CD8-positive, alpha-beta memory T cell (primary cell): ENCODE measurements around the gene ZMYND8. TPM values are rescaled to one million over a fixed set of nuclear protein-coding genes. Genes with fewer than 3 reads are reported as not detected.
"Not testable (repeated sequence)": the region's sequence is repeated elsewhere in the genome, so short reads cannot be mapped to it uniquely, and the experiment has no call there.

Source experiments
- CTCF ChIA-PET: fragments of 350-600 bp; sonication (Branson Sonifier 250); formaldehyde crosslinking; loops from one replicate; lab custom pipeline; 2021; ENCODE audit warnings: antibody characterized with exemption; lab: Charles Lee
- POLR2A ChIA-PET: fragments of 350-600 bp; sonication (Branson Sonifier 250); formaldehyde crosslinking; loops from one replicate; lab custom pipeline; 2021; ENCODE audit warnings: antibody characterized with exemption; lab: Charles Lee
- DNase-seq, 5 donors: peaks; one replicate each; pipeline versions ENCODE4 v3.0.0 to v3.0.0-alpha.2; 2020 to 2022; ENCODE audit warnings: mixed read lengths in 1 of 5
- H3K27ac ChIP-seq: one replicate; pipeline ENCODE4 v1.7.0; 2013; ENCODE audit warnings: low read depth, mild to moderate bottlenecking, low read length, moderate library complexity
- H3K27me3 ChIP-seq: 2 replicates; pipeline ENCODE4 v1.7.0; 2013; ENCODE audit warnings: low read length, mild to moderate bottlenecking; ENCODE audit not compliant: insufficient read depth, poor library complexity, severe bottlenecking
- H3K36me3 ChIP-seq: 2 replicates; pipeline ENCODE4 v1.7.0; 2013; ENCODE audit warnings: mild to moderate bottlenecking, low read length, moderate library complexity; ENCODE audit not compliant: insufficient read depth
- H3K4me1 ChIP-seq: 2 replicates; pipeline ENCODE4 v1.7.0; 2013; ENCODE audit warnings: mild to moderate bottlenecking, low read length, moderate library complexity; ENCODE audit not compliant: insufficient read depth
- H3K4me3 ChIP-seq: 2 replicates; pipeline ENCODE4 v1.7.0; 2013; ENCODE audit warnings: mild to moderate bottlenecking, low read length
- H3K9me3 ChIP-seq: 2 replicates; pipeline ENCODE4 v1.7.0; 2013; ENCODE audit warnings: mild to moderate bottlenecking, low read length
- H3K27ac Mint-ChIP-seq, 8 donors: one replicate each; pipeline ENCODE4 v1.8.0; 2020 to 2021; ENCODE audit warnings: mixed read lengths in 8 of 8, mild to moderate bottlenecking in 6 of 8, inconsistent platforms in 3 of 8, moderate library complexity in 3 of 8
- H3K27me3 Mint-ChIP-seq, 2 donors: one replicate each; pipeline ENCODE4 v1.8.0; 2020 to 2021; ENCODE audit warnings: mixed read lengths in 2 of 2, mild to moderate bottlenecking in 1 of 2, moderate library complexity in 1 of 2
- H3K36me3 Mint-ChIP-seq, 3 donors: one replicate each; pipeline ENCODE4 v1.8.0; 2020 to 2021; ENCODE audit warnings: mixed read lengths in 3 of 3, inconsistent platforms in 1 of 3, mild to moderate bottlenecking in 1 of 3
- H3K4me1 Mint-ChIP-seq, 3 donors: one replicate each; pipeline ENCODE4 v1.8.0; 2020 to 2021; ENCODE audit warnings: mixed read lengths in 3 of 3, inconsistent platforms in 1 of 3, mild to moderate bottlenecking in 1 of 3
- H3K4me3 Mint-ChIP-seq, 7 donors: one replicate each; pipeline ENCODE4 v1.8.0; 2020 to 2021; ENCODE audit warnings: mixed read lengths in 7 of 7, mild to moderate bottlenecking in 6 of 7, moderate library complexity in 4 of 7, inconsistent platforms in 2 of 7
- H3K9me3 Mint-ChIP-seq, 5 donors: one replicate each; pipeline ENCODE4 v1.8.0; 2020 to 2022; ENCODE audit warnings: mixed read lengths in 5 of 5, mild to moderate bottlenecking in 3 of 5, moderate library complexity in 2 of 5, inconsistent platforms in 1 of 5
- polyA plus RNA-seq: library from polyadenylated mRNA; unstranded; fragments of 300-500 nt; fragmentation: Illumina TruSeq; gene quantifications from one replicate; pipeline ENCODE4 v1.2.3, GENCODE V29; 2021
- total RNA-seq, 2 experiments: library from RNA; stranded (reverse); gene quantifications; one replicate each; pipeline ENCODE4 v1.2.3, GENCODE V29; 2021

ZMYND8 gene
- total RNA-seq: 10 to 100 TPM; 25.8 to 30.7 TPM
- 20.9 TPM for polyA plus RNA-seq

DNA sequence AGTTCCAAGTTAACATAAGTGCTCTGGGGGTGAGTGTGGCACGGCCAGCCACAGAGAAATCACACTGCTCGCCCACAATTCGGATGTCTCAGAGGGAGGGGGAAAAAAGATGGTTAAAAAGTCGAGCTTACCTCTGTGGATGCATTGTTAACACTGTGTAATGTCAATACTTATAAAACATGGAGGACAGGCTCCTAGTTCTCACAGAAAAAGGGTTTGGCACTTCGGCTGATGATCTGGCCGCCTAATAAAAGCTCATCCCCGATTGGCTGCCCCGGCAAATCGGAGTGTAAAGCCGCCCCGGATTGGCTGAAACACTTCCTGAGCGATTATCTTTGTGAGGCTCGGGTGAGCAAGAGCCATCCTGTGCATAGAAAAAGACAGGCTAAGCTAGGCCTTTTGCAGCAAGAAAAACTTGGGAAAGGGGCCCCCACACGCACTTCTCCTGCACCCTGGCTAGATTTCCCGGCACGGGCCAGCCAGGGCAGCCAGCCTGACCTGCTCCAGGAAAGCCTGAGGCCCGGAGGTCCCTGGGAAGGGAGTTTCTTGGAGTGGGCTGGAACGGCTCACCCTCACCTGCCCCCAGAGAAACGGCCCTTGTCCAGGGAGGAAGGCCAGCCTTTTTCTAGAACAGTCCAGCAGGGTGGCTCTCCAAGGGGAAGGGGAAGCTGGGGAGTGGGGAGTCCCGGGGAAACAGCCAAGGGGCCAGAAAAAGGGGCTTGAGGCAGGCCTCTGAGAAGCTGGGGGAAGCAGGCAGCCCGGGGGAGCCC, at the start of gene ZMYND8:
Gene ZMYND8, minus strand, starts transcription at position 174 of the 770 bp plus-strand sequence. Its CDS starts 29 bp downstream, at position 145.
- Mint-ChIP-seq H3K4me3 (peak within 1 kb of the TSS in 6 of 7 donors; percentile 85 to 97 (median 94)), H3K9me3 (no peaks in the 10 kb centered on the region), H3K36me3 (peaks cover 3 to 20% (median 8%) of the 10 kb centered on the region in 3 donors), H3K27me3 (peaks cover 0 to 4% of the 10 kb centered on the region in 2 donors), H3K4me1 (peaks cover 5 to 40% (median 22%) of the 10 kb centered on the region in 3 donors), H3K27ac (peak within 1 kb of the TSS; percentile 93 to 99 (median 98))
- ChIA-PET CTCF (interaction anchor here (1.1 to 4.5 kb wide), 5 partner anchors 10 to 161 kb away, joined by 4 to 30 read pairs (median 6); no protein-coding TSS in a partner anchor), POLR2A (interaction anchor here (0.5 to 1.5 kb wide), 7 partner anchors 23 to 205 kb away, joined by 3 to 6 read pairs (median 3); partner anchors contain the start of gene NCOA3)
- no peaks in the 10 kb centered on the region for H3K27me3 ChIP-seq
- H3K4me3 ChIP-seq: peak within 1 kb of the TSS; percentile 68
- H3K36me3 ChIP-seq: no peaks in the 10 kb centered on the region
- peak; percentile 78 to 99 (median 95) for DNase-seq
- H3K4me1 ChIP-seq: peaks cover 72% of the 10 kb centered on the region
- H3K9me3 ChIP-seq: no peaks in the 10 kb centered on the region
- H3K27ac ChIP-seq: peak within 1 kb of the TSS; percentile 89

DNA sequence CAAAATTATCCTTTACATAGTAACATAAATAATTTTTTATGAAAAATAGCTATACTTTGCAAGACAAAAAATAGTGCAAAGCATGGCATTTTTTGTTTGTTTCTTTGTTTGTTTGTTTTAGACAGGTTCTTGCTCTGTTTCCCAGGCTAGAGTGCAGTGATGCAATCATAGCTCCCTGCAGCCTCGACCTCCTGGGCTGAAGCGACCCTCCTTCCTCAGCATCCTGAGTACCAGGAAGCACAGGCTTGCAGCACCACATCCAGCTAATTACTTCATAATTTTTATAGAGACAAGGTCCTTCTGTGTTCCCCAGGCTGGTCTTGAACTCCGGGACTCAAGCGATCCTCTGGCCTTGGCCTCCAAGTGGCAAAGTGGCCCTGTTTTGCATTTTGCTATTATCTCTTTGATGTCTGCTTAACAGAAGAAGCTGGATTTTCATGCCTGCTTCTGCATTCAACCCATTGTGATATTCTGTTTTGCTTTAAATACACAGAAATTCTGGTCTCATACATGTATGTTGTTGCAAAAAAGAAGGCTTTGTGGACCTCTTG, 49.4 kb upstream of the ZMYND8 start:
- CTCF ChIA-PET: interaction anchor here (1.6 kb wide), 1 partner anchor 22 kb away, joined by 6 read pairs; no protein-coding TSS in a partner anchor
- no peak overlapping the region for H3K4me3 Mint-ChIP-seq
- Histone ChIP-seq H3K36me3 (no peaks in the 10 kb centered on the region), H3K27me3 (no peaks in the 10 kb centered on the region), H3K4me3 (no peak overlapping the region), H3K4me1 (no peaks in the 10 kb centered on the region), H3K27ac (no peak overlapping the region), H3K9me3 (no peaks in the 10 kb centered on the region)
- no peaks in the 10 kb centered on the region for H3K27me3 Mint-ChIP-seq
- H3K27ac Mint-ChIP-seq: peak overlapping the region in 1 of 8 donors; percentile 27
- no peak for DNase-seq
- POLR2A ChIA-PET: no interaction called here
- H3K36me3 Mint-ChIP-seq: no peaks in the 10 kb centered on the region
- H3K9me3 Mint-ChIP-seq: no peaks in the 10 kb centered on the region
- peaks cover 0 to 4% (median 0%) of the 10 kb centered on the region in 3 donors for H3K4me1 Mint-ChIP-seq

DNA sequence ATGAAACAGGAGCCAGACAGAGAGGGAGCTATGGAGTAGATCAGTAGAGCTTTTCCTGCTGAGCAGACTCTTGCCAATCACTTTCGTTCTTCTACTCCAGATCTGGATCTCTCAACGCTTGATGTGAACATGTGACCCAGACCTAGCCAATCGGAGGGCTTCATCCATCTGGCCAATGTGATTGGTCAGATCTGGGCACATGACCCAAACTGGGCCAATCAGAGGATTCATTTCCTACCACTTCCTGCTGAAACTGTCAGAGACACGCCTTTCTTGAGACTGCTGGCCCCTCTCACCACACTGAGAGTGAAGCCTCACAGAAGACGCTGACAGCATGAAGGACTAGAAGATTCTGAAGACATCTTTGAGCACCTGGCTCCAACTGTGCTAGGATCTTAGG, 44.2 kb upstream of the ZMYND8 start:
- ChIA-PET POLR2A (no interaction called here), CTCF (no interaction called here)
- no peaks in the 10 kb centered on the region for H3K4me1 ChIP-seq
- Mint-ChIP-seq H3K36me3 (no peaks in the 10 kb centered on the region), H3K27ac (no peak overlapping the region), H3K4me1 (peaks cover 3 to 5% (median 5%) of the 10 kb centered on the region in 3 donors), H3K27me3 (no peaks in the 10 kb centered on the region), H3K9me3 (no peaks in the 10 kb centered on the region), H3K4me3 (no peak overlapping the region)
- no peaks in the 10 kb centered on the region for H3K27me3 ChIP-seq
- no peaks in the 10 kb centered on the region for H3K36me3 ChIP-seq
- no peak overlapping the region for H3K4me3 ChIP-seq
- DNase-seq: no peak
- no peak overlapping the region for H3K27ac ChIP-seq
- no peaks in the 10 kb centered on the region for H3K9me3 ChIP-seq

DNA sequence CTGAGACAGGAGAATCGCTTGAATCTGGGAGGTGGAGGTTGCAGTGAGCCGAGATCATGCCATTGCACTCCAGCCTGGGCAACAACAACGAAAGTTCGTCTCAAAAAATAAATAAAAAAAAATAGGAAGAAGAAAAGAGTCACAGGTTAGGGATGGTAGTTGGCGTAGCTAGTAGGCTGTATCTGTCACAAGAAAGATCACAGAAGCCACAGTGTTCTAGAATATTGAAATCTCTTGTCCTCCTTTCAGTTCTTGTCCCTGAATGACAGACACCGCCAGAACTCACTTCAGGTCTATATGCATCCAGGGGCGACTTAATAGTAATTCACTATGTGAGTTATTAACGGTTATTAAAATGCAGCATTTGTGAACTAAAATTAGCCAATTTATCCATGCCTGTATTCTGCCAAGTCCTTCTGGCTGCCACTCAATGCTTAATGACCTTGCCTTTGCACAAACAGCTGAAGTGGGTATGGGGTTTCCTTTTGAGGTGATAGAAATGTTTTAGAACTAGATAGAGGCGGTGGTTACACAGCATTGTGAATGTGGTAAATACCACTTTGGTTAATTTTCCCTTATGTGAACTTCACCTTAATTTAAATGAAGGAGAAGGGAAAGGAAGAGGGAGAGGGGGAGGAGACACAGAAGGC, 41.3 kb upstream of the ZMYND8 start:
- Mint-ChIP-seq H3K4me3 (no peak overlapping the region), H3K4me1 (peaks cover 3 to 5% (median 5%) of the 10 kb centered on the region in 3 donors), H3K36me3 (no peaks in the 10 kb centered on the region), H3K27me3 (no peaks in the 10 kb centered on the region), H3K9me3 (no peaks in the 10 kb centered on the region), H3K27ac (peak overlapping the region in 1 of 8 donors; percentile 52)
- ChIA-PET POLR2A (no interaction called here), CTCF (interaction anchor here (1.2 to 1.5 kb wide), 3 partner anchors 13 to 266 kb away, joined by 3 to 5 read pairs (median 4); no protein-coding TSS in a partner anchor)
- H3K27ac ChIP-seq: no peak overlapping the region
- no peak for DNase-seq
- H3K36me3 ChIP-seq: no peaks in the 10 kb centered on the region
- H3K27me3 ChIP-seq: no peaks in the 10 kb centered on the region
- no peak overlapping the region for H3K4me3 ChIP-seq
- no peaks in the 10 kb centered on the region for H3K4me1 ChIP-seq
- no peaks in the 10 kb centered on the region for H3K9me3 ChIP-seq

DNA sequence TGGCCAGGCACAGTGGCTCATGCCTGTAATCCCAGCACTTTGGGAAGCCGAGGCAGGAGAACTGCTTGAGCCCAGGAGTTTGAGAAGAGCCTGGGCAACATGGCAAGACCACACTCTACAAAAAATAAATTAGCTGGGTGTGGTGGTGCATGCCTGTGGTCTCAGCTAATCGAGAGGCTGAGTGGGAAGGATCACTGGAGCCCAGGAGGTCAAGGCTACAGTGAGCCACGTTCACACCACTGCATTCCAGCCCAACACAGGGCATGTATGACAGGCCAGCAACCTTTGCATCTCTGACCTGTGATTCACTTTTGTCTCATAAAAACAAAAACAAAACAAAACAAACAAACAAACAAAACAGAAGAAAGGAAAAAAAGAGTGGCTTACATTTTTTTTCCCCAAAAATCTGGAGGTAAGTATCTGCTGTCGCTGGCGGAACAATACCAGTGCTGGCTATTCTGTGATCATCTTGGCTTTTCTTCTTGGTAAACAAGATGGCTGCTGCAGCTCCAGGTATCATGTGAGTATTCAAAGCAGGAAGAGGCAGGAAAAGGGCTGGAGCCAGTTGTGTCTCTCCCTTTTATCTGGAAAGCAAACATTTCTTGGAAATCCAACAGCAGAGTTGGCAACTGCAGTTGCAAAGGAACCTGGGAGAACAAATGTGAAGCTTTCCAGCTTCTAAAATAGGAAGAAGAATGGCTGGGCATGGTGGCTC, 40.4 kb upstream of the ZMYND8 start:
- H3K27me3 Mint-ChIP-seq: no peaks in the 10 kb centered on the region
- H3K9me3 Mint-ChIP-seq: no peaks in the 10 kb centered on the region
- Histone ChIP-seq H3K36me3 (no peaks in the 10 kb centered on the region), H3K27me3 (no peaks in the 10 kb centered on the region), H3K9me3 (no peaks in the 10 kb centered on the region), H3K27ac (no peak overlapping the region), H3K4me3 (no peak overlapping the region), H3K4me1 (no peaks in the 10 kb centered on the region)
- POLR2A ChIA-PET: no interaction called here
- H3K36me3 Mint-ChIP-seq: no peaks in the 10 kb centered on the region
- no peak overlapping the region for H3K4me3 Mint-ChIP-seq
- CTCF ChIA-PET: interaction anchor here (1.5 kb wide), 1 partner anchor 13 kb away, joined by 5 read pairs; no protein-coding TSS in a partner anchor
- H3K27ac Mint-ChIP-seq: peak overlapping the region in 1 of 8 donors; percentile 32
- no peak for DNase-seq
- peaks cover 5% of the 10 kb centered on the region in 3 donors for H3K4me1 Mint-ChIP-seq

DNA sequence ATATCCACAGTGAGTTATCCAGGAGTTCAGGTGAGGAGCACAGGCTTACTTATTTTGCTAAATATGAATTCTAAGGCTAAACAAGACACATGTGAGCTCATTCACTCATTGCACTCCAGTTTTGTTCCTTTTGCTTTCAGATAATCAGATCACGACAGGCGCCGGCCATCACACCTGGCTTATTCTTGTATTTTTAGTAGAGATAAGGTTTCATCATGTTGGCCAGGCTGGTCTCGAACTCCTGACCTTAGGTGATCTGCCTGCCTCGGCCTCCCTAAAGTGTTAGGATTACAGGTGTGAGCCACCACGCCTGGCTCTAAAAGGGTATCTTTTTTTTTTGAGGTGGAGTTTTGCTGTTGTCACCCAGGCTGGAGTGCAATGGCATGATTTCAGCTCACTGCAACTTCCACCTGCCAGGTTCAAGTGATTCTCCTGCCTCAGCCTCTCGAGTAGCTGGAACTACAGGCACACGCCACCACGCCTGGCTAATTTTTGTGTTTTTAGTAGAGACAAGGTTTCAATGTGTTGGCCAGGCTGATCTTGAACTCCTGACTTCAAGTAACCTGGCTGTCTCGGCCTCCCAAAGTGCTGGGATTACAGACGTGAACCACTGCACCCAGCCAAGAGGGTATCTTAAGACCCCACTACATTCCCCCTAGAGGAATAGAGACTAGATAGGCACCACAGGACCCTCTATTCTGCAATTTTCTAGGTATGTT, 37.5 kb upstream of the ZMYND8 start:
- peak overlapping the region in 1 of 8 donors; percentile 57 for H3K27ac Mint-ChIP-seq
- H3K27me3 ChIP-seq, H3K9me3 Mint-ChIP-seq, DNase-seq, POLR2A ChIA-PET, H3K4me1 Mint-ChIP-seq, H3K27me3 Mint-ChIP-seq, H3K36me3 Mint-ChIP-seq, H3K36me3 ChIP-seq, H3K4me3 ChIP-seq, H3K9me3 ChIP-seq, H3K4me1 ChIP-seq, H3K4me3 Mint-ChIP-seq, H3K27ac ChIP-seq: not testable (repeated sequence)
- CTCF ChIA-PET: interaction anchor here (2.8 kb wide), 1 partner anchor 10 kb away, joined by 18 read pairs; no protein-coding TSS in a partner anchor

DNA sequence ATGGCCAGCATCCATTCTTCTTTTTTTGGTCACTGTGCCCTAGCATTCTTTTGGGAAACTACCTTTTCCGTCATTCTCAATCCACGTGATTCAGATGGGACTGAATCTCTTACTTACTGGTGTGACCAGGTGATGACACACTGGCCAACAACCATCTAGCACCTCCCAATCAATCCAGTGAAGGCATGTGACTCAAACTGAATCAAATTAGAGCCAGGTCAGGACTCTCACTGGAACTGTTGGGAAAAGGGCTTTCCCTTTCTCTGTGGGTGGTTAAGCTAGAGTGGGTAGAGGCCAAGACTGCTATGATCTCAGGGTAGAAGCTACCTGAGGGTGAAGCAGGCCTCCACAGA, 36.2 kb upstream of the ZMYND8 start:
- no peaks in the 10 kb centered on the region for H3K27me3 ChIP-seq
- ChIA-PET CTCF (interaction anchor here (1.1 to 2.8 kb wide), 2 partner anchors 8 to 21 kb away, joined by 3 to 18 read pairs; no protein-coding TSS in a partner anchor), POLR2A (no interaction called here)
- Mint-ChIP-seq H3K4me1 (peaks cover 0 to 2% (median under 1%) of the 10 kb centered on the region in 3 donors), H3K27me3 (no peaks in the 10 kb centered on the region), H3K36me3 (no peaks in the 10 kb centered on the region), H3K27ac (no peak overlapping the region), H3K9me3 (peaks cover 0 to 2% (median 0%) of the 10 kb centered on the region in 5 donors), H3K4me3 (no peak overlapping the region)
- H3K27ac ChIP-seq: peak overlapping the region; percentile 68
- no peak overlapping the region for H3K4me3 ChIP-seq
- H3K9me3 ChIP-seq: no peaks in the 10 kb centered on the region
- H3K4me1 ChIP-seq: no peaks in the 10 kb centered on the region
- H3K36me3 ChIP-seq: no peaks in the 10 kb centered on the region
- no peak for DNase-seq
